Muscle of arm (tissue), 12 donors: Measurements from ENCODE around the gene APOC3. TPM values are rescaled to one million over a fixed set of nuclear protein-coding genes. Genes with fewer than 3 reads are reported as not detected.

Experiments
- DNase-seq: peaks from one replicate; pipeline ENCODE4 v3.0.0-alpha.2; 2013
- polyA plus RNA-seq, 12 donors: library from polyadenylated mRNA; unstranded; fragments of 120-200 nt; gene quantifications; one replicate each; pipeline ENCODE4 v1.2.1, GENCODE V29; 2013; ENCODE audit not compliant: insufficient read length in 12 of 12

The APOC3 gene
- polyA plus RNA-seq, 12 donors: 0.36 to 8.7 (median 0.96) TPM; not detected in 6

DNA sequence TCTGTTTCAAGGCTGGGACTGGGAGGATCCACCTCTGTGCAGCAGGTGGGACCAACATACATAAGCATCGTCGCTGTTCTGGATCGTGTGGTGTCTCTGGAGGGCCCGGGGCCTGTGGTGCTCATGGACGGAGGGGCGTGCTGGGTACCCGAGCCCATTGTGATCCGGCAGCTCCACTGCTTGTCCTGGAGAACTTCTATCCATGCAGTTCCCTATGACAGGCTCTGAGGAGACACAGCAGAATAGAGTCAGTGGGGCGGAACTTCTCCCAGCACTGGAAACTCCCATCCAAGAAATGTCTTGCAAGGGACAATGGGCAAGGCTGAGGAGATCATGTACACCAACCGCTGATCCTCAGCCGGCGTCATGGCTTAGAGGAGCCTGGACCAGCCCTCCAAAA, 19.4 kb downstream of the APOC3 start:
- no peak for DNase-seq

DNA sequence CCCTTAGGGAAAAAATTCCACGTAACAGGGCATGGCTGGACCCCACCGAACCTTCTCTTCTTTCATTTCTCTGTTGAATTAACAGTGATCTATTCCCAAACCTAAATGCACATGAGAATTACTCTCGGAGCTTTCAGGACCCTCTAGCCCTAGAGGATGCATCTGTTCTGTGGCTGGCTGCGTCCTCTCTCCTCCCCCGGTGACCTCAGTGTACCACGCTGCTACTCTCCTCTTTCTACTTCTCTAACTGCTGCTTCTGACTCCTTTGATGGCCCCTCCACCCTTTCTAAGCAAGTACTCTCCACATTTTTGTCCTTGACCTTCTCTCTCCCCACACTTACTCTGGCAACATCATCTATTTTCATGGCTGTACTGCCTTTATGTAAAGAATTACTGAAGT, 19.8 kb downstream of the APOC3 start:
- DNase-seq: no peak

DNA sequence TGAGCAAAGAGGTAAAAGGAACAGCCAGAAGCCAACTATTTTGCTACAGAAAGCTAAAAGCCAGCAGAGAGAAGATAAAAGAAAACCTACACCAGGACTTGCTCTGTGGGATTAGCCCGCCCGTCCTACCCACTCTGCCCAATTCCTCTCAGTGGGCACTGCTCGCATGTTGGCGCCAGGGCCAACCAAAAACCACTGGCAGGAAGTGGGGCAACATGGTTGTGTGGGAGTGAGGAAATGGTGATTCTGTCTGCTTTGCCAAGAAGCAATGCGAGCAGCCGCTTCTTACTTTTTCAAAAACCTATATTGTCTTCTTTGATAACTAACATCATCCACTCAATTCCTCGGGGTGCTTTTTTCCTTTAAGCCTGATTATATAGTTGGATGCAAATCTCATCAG, 21.9 kb downstream of the APOC3 start:
- DNase-seq: no peak

DNA sequence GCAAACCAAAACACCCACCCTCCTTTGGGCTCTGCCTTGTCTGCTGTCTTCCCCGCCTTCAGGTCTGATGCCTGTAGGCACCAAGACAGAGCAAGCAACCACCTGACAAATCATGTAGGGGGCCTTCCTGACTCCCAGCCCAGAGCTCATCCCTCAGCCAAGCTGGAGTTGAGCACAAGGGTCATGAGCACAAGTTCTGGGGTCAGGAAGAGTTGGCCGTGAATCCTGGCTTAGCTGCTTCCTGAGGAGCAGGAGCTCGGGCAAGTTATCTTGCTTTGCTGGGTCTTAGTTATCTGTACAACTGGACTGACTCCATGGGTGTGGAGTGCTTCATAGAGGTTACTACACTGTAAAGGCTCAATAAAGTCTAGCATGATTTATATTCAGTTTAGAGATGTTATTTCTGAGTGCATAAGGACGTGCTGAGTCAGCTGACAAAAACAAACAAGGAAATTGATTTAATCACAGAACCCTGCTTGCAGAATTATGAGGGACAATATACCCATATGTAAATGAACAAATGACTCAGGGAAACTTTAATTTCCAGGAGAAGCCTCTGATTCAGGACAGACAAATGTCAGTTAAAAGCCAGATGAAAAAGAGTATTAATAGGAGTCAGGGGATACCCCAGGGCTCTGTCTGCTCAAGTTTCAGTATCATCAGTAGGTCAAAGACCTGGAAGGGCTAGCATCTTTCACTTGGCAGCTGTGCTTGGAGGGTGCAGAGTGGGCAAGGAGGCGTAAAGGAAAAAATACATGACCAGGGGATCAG, 22.7 kb downstream of the APOC3 start:
- DNase-seq: peak; percentile 24

DNA sequence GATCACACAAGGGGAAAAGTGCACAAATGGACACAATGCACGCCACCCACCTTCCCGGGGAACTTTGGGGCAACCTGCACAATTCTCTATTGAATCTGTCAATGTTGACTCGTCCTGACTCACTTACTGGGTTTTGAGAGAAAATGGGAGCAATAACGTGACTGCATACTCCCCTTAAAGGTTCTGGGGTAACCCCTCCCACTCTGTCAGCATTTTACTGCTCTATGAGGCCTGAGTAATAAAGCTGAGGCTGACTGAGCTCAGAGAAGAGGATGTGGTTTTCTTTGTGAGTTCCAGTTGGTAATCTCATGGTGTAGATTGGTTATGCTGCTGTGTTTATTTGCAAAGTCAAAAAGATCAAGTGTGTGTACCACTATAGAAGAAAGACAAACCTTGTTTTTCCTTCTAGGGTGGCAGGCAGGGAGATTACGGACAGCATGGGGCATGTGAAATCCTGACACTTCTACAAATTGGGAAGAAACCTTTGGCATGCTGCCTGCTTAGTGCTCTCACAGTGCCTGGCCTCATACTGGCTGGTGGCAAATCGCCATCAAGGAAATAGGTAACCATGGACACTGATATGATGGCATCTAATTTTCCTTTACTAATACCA, 23.9 kb downstream of the APOC3 start:
- DNase-seq: no peak

DNA sequence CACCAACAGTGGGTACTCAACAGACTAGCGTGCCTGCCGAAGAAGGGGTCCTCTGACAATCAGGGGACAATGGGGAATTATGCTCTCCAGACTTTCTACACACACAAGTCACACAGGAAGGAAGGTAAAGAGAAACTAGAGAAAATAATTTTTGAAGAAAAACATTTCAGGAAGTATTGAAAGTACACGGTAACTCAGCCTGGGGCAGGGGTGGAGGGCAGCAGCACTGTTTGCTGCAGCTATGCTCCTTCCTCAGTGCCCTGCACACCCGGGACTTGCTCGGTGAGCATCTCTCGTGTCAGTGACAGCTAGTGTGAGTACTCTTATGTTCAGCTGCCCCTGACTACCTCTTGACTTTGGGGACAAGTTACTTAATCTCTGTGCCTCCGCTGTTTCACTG, 25.7 kb downstream of the APOC3 start:
- no peak for DNase-seq

DNA sequence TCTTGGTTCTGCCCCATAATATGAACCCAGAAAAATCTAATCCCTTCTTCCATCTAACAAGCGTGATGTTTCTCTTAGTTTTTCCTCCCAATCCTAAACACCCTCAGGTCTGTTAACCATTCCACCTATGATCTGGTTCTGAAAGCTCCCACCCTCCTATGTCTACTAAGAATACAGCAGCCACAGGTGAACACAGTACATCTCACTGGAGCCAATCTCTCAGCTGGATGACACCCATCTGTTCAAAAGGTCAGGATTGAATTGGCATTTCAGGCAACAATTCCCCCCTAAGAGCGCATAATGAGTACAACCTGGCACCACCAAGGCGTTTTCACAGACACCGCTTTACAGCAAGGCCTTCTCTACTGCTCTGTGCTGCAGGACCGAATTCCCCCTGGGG, 26.7 kb downstream of the APOC3 start:
- DNase-seq: no peak

DNA sequence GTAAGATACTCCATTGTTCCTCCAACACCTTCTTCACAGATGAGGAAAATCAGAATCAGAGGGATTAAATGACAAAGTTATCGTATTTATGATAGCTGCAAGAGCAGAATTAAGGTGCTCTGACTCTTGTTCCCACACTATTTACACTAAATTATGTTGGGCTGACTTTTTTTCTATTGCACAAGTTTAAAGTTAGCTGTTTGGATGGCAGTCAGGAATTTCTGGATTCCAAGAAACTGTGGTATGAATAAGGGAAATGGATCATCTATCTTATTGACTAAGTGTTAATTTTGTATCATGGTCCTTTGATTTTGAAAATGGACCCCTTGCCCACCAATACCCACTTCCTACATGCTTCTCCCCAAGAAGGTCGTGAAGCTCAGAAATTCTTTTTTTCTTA, 27.6 kb downstream of the APOC3 start:
- DNase-seq: no peak

DNA sequence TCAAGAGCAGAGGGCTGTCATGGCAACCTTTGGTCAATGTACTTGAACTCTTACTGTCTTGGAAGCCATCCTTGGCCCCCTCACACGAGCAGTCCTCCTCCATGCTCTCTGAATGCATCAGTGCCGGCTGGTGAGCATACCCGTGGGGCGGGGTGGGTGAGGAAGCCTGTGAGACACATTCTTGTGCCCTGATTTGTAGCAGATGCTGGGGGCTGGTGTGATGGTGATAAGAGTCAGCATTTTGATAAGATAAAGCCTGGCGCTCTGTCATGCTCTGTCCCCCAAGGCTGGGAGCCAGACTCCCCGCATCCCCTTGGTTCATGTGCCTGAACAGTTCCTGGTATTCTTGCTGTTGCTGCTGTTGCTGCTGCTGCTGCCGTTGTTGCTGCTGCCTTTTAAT, 28.2 kb downstream of the APOC3 start:
- no peak for DNase-seq

DNA sequence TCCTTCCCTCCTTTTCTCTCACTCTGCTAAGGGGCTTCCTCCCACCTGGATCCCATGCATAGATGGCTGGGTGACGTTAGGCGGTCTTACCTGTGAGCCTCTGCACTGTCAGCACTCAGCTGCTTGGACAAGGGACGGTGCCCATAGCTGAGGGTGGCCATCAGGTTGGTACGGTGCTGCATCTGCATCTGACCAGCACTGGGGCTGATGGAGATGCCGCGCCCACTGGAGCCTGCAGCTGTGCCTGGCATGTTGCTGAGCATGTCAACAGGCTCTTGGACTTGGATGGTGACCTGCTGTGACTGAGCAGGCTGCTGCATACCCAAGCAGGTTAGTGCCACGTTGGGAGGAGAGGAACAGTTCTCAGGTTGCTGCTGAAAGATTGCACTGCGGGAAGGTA, 29.5 kb downstream of the APOC3 start:
- no peak for DNase-seq

DNA sequence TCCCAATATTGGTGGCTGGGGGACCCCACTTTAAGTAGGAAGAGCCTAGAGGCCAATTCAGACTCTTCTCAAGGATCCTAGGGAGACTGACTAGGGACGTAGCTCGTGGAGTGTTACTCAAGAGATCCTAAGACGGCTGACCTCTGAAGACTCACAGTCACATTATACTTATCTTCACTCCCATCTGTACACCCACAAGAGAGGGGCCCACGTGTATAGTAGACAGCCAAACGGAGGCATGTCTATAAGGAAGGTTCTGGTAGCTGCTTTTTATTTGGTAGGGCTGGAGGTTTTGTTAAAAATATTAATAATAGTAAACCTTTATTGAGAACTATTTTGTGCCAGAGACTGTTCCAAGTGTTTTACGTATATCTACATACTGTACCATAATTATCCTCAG, 30.6 kb downstream of the APOC3 start:
- DNase-seq: no peak

DNA sequence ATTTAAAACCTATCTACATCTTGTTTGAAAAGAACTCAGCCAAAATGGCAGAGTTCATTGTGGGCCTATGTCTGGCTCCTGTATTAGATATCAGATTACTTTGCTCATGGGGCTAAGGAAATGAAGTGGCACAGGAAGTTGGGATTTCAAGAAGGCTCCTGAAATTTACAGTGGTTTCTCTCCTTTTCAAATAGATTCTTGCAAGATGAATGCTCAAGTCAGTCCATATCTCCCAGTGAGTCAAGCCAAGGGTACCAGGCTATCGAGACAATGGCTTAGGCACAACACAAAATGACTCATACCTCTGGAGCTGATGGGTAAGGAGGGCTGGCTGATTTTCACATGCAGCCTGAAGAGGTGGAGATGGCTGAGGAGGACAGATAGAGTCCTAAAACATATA, 31.8 kb downstream of the APOC3 start:
- no peak for DNase-seq

DNA sequence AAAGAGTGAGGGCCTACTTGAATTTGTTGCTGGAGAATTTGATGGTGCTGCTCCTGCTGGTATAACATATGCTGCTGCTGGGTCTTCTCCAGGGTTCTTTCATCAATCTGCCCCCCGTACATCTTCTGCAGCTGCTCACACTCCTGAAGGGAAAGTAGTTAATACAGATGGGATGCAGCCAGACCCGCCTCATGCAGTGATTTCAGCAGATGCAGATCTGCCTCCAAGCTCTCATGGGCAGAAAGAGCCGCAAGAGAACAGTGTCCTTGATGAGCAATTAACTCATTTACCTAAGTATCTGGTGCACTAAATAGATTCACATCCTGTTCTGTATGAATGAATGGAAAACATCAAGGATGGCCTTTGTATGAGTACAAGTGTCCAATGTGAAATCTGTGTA, 32.5 kb downstream of the APOC3 start:
- no peak for DNase-seq

DNA sequence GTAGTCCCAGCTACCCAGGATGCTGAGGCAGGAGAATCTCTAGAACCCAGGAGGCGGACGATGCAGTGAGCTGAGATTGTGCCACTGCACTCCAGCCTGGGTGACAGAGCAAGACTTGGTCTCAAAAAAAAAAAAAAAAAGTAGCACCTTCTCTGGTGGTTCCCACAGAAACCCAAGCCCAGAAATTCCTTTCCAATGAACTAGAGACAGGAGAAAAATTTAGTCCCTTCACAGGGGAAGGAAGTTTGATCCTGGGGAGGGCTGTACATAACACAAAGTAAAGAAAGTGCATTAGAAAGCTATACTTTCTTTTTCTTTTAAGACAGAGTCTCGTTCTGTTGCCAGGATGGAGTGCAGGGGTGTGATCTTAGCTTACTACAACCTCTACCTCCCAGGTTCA, 33.2 kb downstream of the APOC3 start:
- DNase-seq: no peak

DNA sequence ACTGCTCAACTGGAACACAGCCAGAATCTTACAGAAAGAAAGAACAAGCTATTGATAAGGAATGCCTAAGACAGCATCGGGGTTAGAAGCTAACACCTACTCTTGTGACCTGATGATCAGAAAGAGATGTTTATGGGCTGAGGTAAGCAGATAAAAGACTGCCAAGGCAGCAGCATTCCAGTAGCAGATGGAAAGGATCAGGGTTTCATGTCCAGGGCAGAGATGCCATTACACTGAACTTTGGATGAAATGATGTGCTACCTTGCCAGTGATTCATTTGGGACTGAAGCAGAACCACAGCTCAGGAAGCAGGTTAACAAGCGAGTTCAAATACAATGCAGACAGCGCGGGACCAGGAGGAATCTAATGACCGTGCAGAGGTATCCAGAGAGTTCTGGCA, 34.8 kb downstream of the APOC3 start:
- no peak for DNase-seq

DNA sequence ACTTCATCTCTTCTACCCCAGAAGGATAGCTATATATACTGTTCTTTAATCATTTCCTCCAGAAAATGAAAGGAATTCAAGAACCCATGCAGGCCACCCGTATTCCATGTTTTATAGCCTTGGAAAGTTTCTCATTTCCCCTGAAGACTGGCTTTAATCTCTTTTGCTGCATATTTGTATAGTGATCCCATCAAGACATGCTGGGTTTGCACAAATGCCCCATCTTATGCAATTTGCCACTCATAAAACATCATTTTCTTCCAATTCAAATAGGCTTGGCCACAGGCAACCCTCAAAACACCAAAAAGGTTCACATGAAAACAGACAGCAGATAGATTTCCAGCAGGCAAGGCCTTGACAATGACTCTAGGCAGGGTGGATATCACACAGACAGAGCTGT, 36.0 kb downstream of the APOC3 start:
- no peak for DNase-seq

DNA sequence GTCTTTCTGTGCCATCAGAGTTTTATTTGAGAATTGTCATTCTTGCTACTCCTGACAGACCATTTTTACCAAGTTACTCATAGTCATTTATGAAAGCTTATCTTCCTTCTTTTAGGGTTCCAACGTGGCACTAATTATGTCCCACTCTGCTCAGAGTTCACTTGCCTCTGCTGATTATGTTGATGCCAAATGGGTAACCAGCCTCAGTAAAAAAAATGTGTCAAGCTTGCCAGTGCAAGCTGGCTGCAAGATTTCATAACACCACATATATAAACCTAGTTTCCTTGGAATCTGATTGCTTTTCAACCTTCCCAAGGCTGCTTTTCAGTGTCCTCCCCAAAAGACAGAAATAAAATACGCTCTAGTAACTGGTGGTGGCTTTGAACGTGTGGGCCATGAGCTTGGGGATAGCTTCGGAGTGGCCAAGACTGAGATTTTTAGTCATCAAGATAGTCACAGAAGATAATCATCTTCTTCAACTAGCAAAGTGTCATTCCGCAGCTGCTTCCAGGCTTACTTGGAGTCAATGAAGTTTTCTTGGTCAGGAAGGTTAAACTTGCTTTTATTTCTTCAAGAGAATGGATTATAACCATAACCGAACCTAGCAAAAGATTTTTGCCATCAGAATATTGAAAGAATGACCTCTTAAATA, 37.2 kb downstream of the APOC3 start:
- no peak for DNase-seq

DNA sequence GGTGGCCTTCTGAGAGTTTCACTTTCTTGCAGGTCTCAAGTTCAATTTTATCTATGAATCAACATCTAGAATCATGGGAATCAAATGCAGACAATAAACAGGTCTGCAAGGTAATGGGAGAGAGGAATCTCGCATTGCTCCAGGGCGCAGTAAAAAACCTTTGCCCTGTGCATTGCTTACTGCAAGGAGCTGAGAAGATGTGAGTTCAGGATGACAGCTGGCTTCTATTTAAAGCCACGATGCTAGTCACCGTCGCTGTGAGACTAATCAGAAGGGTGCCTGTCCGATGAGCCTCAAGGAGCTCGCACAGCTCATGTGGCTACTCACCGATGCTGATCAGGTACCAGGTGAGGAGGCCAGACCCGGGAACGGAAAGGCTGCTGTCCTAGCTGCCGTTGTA, 37.9 kb downstream of the APOC3 start:
- no peak for DNase-seq

DNA sequence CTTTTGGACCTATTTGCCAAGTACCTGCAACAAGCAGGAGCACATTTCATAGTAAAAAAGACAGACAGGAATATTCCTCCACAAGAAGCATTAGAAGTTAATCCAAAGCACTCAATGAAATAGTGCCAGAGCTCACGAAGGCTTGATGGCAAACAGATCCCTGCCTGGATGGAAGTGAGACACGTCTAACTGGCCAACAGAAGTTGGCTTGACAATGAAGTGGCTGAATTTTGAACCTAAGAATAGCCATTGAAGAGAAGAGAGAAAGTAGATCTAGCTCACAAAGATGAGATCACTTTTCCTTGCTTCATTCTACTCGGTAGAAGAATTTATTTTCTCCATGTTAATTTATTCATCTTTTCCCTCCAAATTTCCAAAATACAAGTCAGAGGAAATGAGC, 38.4 kb downstream of the APOC3 start:
- DNase-seq: no peak

DNA sequence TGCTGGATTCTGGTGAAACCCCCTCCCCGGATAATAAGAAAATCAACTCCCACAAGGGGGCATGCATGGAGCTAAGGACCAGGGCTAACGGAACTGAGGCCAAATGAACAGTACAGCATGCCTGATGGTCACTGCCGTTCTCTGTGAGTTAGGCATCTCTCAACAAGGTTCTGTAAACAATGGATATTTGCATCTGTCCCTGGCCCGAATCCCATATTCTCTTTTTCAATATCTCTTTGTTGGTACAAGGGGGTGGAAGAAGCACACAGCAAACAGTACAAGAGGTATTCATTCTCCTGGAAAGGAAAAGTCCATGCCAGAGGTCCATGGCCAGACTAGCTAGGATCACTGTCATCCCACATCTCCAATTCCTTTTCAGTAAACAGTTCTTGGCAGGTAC, 39.9 kb downstream of the APOC3 start:
- no peak for DNase-seq

DNA sequence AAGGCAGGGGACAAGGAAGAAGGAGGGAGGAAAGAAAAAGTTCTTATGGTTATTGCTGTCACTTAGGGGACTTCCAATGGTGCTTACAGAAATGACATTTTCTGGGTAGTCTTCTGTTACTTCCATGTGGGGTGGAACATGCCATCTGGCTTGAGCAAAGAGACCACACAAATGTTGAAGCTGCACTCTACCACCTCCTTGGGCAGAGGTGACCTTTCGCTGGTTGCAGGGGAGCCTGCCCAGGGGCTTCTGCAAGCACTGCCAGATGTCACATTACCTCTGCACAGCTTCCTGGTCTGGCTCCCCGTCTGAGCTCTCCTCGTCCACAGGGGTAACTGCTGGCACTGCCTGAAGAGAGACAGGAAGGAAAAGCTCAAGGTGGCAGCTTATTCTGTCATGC, 40.3 kb downstream of the APOC3 start:
- DNase-seq: no peak

DNA sequence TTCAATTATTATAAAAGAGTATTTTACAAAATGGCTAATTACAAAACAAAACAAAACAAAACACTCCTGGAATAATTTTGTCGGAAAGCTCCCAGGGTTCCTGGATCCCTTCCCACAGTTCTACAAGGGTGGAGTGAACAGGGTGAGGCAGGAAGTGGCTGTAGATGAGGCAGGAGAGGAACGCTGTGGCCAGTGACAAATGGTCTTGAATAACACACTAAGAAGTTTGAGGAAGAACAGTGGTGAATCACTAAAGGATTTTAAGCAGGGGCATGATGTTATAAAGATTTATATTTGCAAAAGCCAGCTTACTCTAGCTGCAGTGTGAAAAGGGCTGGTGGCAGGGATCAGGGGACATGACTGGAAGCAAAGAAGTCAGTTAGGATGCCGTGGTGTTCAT, 41.5 kb downstream of the APOC3 start:
- no peak for DNase-seq

DNA sequence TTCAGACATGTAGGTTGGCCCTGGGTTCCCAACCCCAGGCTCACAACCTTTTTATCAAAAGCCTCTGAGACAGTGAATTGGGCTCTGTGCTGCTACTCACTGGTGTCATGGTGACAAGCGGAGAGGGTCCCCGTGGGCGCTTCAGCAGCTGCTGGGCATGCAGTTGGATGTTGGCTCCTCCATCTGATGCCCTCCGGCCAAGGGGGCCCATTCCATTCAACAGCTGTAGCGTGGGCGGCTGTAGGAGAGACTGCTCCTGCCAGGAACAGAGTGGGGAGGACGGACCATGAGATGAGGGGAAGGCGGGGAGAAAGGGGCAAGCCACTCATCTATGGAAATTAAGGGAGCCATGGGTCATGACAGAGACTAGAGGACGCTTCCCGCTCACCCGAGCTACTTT, 43.7 kb downstream of the APOC3 start:
- DNase-seq: no peak

DNA sequence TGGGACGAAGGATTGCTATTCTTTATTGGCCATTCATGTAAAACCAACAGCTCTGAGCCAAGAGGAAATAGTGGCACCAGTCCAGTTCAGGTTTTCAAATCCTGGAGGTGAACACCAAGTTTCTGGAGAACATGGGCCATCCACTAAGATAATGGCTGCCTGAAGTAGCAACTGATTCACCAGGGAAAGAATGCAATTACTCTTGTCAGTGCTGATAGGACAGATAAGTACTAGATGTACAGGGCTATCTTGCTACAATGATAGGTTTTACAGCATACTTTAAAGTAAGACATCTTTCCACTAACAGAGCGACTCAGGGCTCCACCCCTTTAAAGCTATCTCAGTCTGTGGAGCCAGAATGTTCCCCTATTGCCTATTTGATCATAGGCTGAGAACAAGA, 44.5 kb downstream of the APOC3 start:
- no peak for DNase-seq
